MM.1S (cell line): ENCODE measurements around the gene ZBTB22.

ENCODE experiments used
- EZH2 ChIP-seq: fragments of 300-600 bp; sonication (generic); optimal IDR thresholded peaks from 2 replicates; pipeline ENCODE3; 2017; ENCODE audit warnings: low read depth, mild to moderate bottlenecking, antibody characterized with exemption, low read length, mixed read lengths
- EZH2phosphoT487 ChIP-seq: fragments of 300-600 bp; sonication (generic); IDR thresholded peaks from 2 replicates; pipeline ENCODE4 v1.6.1; 2018; ENCODE audit warnings: antibody characterized with exemption, low read length
- TF ChIP-seq, protein P1 (sequence below): fragments of 300-600 bp; sonication (generic); IDR thresholded peaks from 2 replicates; pipeline ENCODE4 v1.5.1; 2016; ENCODE audit warnings: antibody characterized with exemption, low read length, mixed read lengths

DNA sequence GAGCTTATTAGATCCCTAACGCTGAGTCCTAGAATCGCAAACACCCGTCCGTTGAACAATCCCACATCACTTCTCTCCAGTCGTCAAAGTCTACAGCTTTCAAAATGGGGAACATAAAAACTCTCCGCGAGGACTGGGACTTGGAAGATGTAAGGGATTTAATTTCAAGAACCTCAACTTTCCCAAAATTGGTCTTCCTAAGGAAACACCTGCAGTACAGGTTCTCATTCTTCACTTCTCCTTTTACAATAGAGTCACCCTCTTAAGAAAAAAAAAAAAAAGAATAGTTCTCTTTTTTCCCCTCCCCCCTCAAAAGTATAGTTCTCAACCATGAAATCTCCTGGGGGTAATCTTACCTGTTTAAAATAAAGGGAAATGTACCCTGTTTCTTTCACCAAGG, 6.6 kb upstream of the ZBTB22 start:
- TF ChIP-seq, protein P1, sequence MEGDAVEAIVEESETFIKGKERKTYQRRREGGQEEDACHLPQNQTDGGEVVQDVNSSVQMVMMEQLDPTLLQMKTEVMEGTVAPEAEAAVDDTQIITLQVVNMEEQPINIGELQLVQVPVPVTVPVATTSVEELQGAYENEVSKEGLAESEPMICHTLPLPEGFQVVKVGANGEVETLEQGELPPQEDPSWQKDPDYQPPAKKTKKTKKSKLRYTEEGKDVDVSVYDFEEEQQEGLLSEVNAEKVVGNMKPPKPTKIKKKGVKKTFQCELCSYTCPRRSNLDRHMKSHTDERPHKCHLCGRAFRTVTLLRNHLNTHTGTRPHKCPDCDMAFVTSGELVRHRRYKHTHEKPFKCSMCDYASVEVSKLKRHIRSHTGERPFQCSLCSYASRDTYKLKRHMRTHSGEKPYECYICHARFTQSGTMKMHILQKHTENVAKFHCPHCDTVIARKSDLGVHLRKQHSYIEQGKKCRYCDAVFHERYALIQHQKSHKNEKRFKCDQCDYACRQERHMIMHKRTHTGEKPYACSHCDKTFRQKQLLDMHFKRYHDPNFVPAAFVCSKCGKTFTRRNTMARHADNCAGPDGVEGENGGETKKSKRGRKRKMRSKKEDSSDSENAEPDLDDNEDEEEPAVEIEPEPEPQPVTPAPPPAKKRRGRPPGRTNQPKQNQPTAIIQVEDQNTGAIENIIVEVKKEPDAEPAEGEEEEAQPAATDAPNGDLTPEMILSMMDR = no peak
- no peak for TF ChIP-seq EZH2
- no peak for TF ChIP-seq EZH2phosphoT487
